PC-3 (cell line): ENCODE data around the gene FAM171A1.

Experiments
- CTCF ChIP-seq: fragments of 300-600 bp; sonication (generic); conservative IDR thresholded peaks from 2 replicates; pipeline ENCODE4 v1.5.1; 2017; ENCODE audit warnings: antibody characterized with exemption, low read depth, mild to moderate bottlenecking, low read length
- EZH2 ChIP-seq: fragments of 300-600 bp; sonication (generic); IDR thresholded peaks from one replicate; pipeline ENCODE4 v1.6.1; 2017; ENCODE audit warnings: antibody characterized with exemption, mild to moderate bottlenecking, low read length; ENCODE audit not compliant: unreplicated experiment

DNA sequence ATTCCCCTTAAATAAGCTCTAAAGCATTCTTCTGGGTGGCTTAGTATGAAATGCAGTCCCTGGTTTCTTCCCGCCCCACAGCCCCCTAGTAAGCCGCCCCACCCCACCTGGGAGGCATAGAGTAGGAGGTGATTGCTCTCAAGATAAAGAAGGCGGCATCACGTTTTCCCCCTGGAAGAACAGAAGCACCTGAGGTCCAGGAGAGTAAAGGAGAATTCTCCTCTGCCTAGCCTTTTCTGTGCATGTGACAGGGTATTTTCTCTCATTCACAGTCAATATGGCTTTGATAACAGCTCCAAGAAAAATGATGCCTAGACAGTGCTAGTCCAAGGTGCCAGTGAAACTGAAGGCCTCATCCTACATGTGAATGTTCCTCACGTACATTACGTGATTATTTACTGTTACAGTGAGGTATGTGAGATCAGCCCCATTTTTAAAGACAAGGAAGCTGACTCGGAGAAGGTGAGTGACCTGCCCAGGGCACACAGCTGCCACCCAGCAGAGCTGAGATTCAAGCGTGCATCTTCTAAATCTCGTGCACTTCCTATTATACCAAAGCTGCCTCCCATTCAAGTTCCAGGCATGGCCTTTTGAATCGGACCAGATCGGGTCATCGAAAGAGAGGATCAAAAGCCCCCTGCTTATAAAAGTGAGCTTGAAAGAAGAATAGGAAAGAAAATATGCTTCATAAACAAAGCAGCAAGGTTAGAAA lies 59.4 kb downstream of the FAM171A1 start:
- TF ChIP-seq CTCF (no peak), EZH2 (no peak)
